H1 (cell line): ENCODE data around the gene ALDH5A1. TPM values are rescaled to one million over a fixed set of nuclear protein-coding genes. Genes with fewer than 3 reads are reported as not detected.

Experiments
- CTCF ChIA-PET: fragments of 300-600 bp; sonication (Branson Sonifier 250); formaldehyde crosslinking; loops from one replicate; lab custom pipeline; 2021; ENCODE audit not compliant: partially characterized antibody; lab: Charles Lee
- POLR2A ChIA-PET: fragments of 300-600 bp; sonication (Branson Sonifier 250); formaldehyde crosslinking; loops from one replicate; lab custom pipeline; 2021; ENCODE audit warnings: inconsistent platforms; ENCODE audit not compliant: partially characterized antibody; lab: Charles Lee
- DNase-seq, 2 experiments: peaks; one replicate each; pipeline versions ENCODE4 v3.0.0 to v3.0.0-alpha.2; 2010 to 2022; ENCODE audit warnings: low spot score in 2 of 2, low read depth in 1 of 2, mixed read lengths in 1 of 2
- FAIRE-seq: peaks from 2 replicates; lab custom pipeline; 2011; peaks lifted over from hg19 to GRCh38; lab: Jason Lieb, UNC
- H2AFZ ChIP-seq: 2 replicates; pipeline ENCODE4 v1.8.1; 2012; ENCODE audit warnings: low read length, inconsistent platforms
- H2AK5ac ChIP-seq: 2 replicates; pipeline ENCODE4 v1.6.1; 2013; ENCODE audit warnings: low read depth, low read length
- H2BK120ac ChIP-seq: replicated peaks from 2 replicates; pipeline ENCODE3; 2013; ENCODE audit warnings: low read depth, low read length, inconsistent platforms
- H2BK12ac ChIP-seq: 2 replicates; pipeline ENCODE4 v1.6.1; 2013; ENCODE audit warnings: low read depth, low read length
- H2BK15ac ChIP-seq: 2 replicates; pipeline ENCODE4 v1.6.1; 2013; ENCODE audit warnings: low read length
- H2BK20ac ChIP-seq: 2 replicates; pipeline ENCODE4 v1.6.1; 2013; ENCODE audit warnings: low read length
- H2BK5ac ChIP-seq: 2 replicates; pipeline ENCODE4 v1.6.1; 2013; ENCODE audit warnings: low read depth, low read length
- H3K14ac ChIP-seq: 2 replicates; pipeline ENCODE4 v1.6.1; 2013; ENCODE audit warnings: inconsistent platforms; ENCODE audit not compliant: insufficient read length
- H3K18ac ChIP-seq: 2 replicates; pipeline ENCODE4 v1.6.1; 2013; ENCODE audit warnings: low read length; ENCODE audit errors: extremely low read depth
- H3K23ac ChIP-seq: 2 replicates; pipeline ENCODE4 v1.6.1; 2013; ENCODE audit warnings: inconsistent platforms; ENCODE audit not compliant: insufficient read length
- H3K23me2 ChIP-seq: 2 replicates; pipeline ENCODE4 v1.6.1; 2013; ENCODE audit warnings: low read depth, low read length
- H3K27ac ChIP-seq: 2 replicates; pipeline ENCODE4 v1.6.1; 2011; ENCODE audit warnings: low read depth, low read length, inconsistent platforms
- H3K27me3 ChIP-seq, 4 experiments: replicated peaks in 1 of 4; 1 replicate in 1 of 4; 2 replicates in 3 of 4; pipeline versions ENCODE4 v1.6.1 to v1.8.1; 2011 to 2013; ENCODE audit warnings: low read length in 3 of 4, mild to moderate bottlenecking in 3 of 4, inconsistent platforms in 2 of 4, mixed read lengths in 2 of 4, moderate library complexity in 1 of 4; ENCODE audit not compliant: control insufficient read depth in 3 of 4, insufficient read depth in 3 of 4; ENCODE audit errors: extremely low read depth in 1 of 4
- H3K36me3 ChIP-seq, 4 experiments: 2 replicates each; pipeline versions ENCODE4 v1.6.1 to v1.8.1; 2011 to 2013; ENCODE audit warnings: mild to moderate bottlenecking in 4 of 4, low read length in 3 of 4, moderate library complexity in 2 of 4, control low read depth in 1 of 4, inconsistent platforms in 1 of 4; ENCODE audit not compliant: insufficient read depth in 4 of 4, control insufficient read depth in 2 of 4
- H3K4ac ChIP-seq: replicated peaks from 2 replicates; pipeline ENCODE3; 2013; ENCODE audit warnings: low read length, low read depth, mixed read lengths, inconsistent platforms; ENCODE audit not compliant: insufficient read length
- H3K4me1 ChIP-seq, 4 experiments: replicated peaks in 1 of 4; 1 replicate in 1 of 4; 2 replicates in 3 of 4; pipeline versions ENCODE4 v1.6.1 to v1.8.1; 2011 to 2013; ENCODE audit warnings: low read length in 3 of 4, inconsistent platforms in 2 of 4, mixed read lengths in 1 of 4; ENCODE audit not compliant: insufficient read depth in 4 of 4, control insufficient read depth in 3 of 4
- H3K4me2 ChIP-seq, 2 experiments: 2 replicates each; pipeline versions ENCODE4 v1.6.1 to v1.8.1; 2011 to 2013; ENCODE audit warnings: low read depth in 2 of 2, low read length in 2 of 2, control low read depth in 1 of 2, inconsistent platforms in 1 of 2, mild to moderate bottlenecking in 1 of 2; ENCODE audit not compliant: insufficient read depth in 1 of 2
- H3K4me3 ChIP-seq, 4 experiments: fragments of 200-600, 300-600 bp in 1 of 4; sonication (generic), shearing (Covaris generic), sonication (Bioruptor Twin) in 1 of 4; 2 replicates each; pipeline versions ENCODE4 v1.5.1 to v1.8.1; 2011 to 2016; ENCODE audit warnings: low read length in 4 of 4, low read depth in 3 of 4, control low read depth in 2 of 4, inconsistent platforms in 2 of 4, mild to moderate bottlenecking in 2 of 4, mixed read lengths in 1 of 4, moderate library complexity in 1 of 4; ENCODE audit not compliant: insufficient read depth in 2 of 4; ENCODE audit errors: extremely low read depth in 1 of 4
- H3K56ac ChIP-seq: replicated peaks from 2 replicates; pipeline ENCODE3; 2013; ENCODE audit warnings: low read depth, mild to moderate bottlenecking, mixed read lengths, low read length, inconsistent platforms; ENCODE audit not compliant: insufficient read length
- H3K79me1 ChIP-seq: 2 replicates; pipeline ENCODE4 v1.6.1; 2013; ENCODE audit warnings: low read depth, low read length, control low read depth
- H3K79me2 ChIP-seq, 2 experiments: 2 replicates each; pipeline versions ENCODE4 v1.6.1 to v1.8.1; 2012 to 2013; ENCODE audit warnings: low read length in 2 of 2, mild to moderate bottlenecking in 2 of 2, inconsistent platforms in 1 of 2; ENCODE audit not compliant: insufficient read depth in 2 of 2, control insufficient read depth in 1 of 2
- H3K9ac ChIP-seq, 4 experiments: replicated peaks in 1 of 4; 1 replicate in 1 of 4; 2 replicates in 3 of 4; pipeline versions ENCODE4 v1.6.1 to v1.8.1; 2011 to 2013; ENCODE audit warnings: low read depth in 3 of 4, low read length in 3 of 4, control low read depth in 2 of 4, mild to moderate bottlenecking in 2 of 4, moderate library complexity in 2 of 4, inconsistent platforms in 1 of 4; ENCODE audit errors: extremely low read depth in 1 of 4
- H3K9me3 ChIP-seq, 2 experiments: 2 replicates each; pipeline versions ENCODE4 v1.6.1 to v1.8.1; 2012 to 2013; ENCODE audit warnings: mild to moderate bottlenecking in 2 of 2, moderate library complexity in 2 of 2, control low read depth in 1 of 2, inconsistent platforms in 1 of 2, low read depth in 1 of 2, low read length in 1 of 2, mixed read lengths in 1 of 2; ENCODE audit not compliant: insufficient read depth in 2 of 2
- H4K20me1 ChIP-seq, 2 experiments: replicated peaks in 1 of 2; 2 replicates each; pipeline versions ENCODE3 to v1.8.1; 2011 to 2013; ENCODE audit warnings: inconsistent platforms in 2 of 2, low read length in 2 of 2, mild to moderate bottlenecking in 1 of 2; ENCODE audit not compliant: insufficient read depth in 2 of 2, control insufficient read depth in 1 of 2
- H4K5ac ChIP-seq: 2 replicates; pipeline ENCODE4 v1.6.1; 2013; ENCODE audit warnings: low read length, low read depth, mixed read lengths, inconsistent platforms; ENCODE audit not compliant: insufficient read length
- H4K8ac ChIP-seq: 2 replicates; pipeline ENCODE4 v1.8.0; 2013; ENCODE audit warnings: mild to moderate bottlenecking, moderate library complexity, low read length, inconsistent platforms; ENCODE audit not compliant: insufficient read depth; ENCODE audit errors: extremely low read depth
- H4K91ac ChIP-seq: replicated peaks from 2 replicates; pipeline ENCODE3; 2013; ENCODE audit warnings: low read length, mixed read lengths, inconsistent platforms; ENCODE audit not compliant: insufficient read length
- CREB1 ChIP-seq: IDR thresholded peaks from 2 replicates; pipeline ENCODE4 v1.6.1; 2012; ENCODE audit warnings: inconsistent platforms
- GABPA ChIP-seq: IDR thresholded peaks from 2 replicates; pipeline ENCODE4 v1.6.1; 2011; ENCODE audit warnings: mild to moderate bottlenecking, low read length, moderate library complexity, borderline replicate concordance; ENCODE audit not compliant: insufficient read depth
- HDAC2 ChIP-seq, 2 experiments: fragments of 300-600 bp in 1 of 2; sonication (generic) in 1 of 2; IDR thresholded peaks; 2 replicates each; pipeline ENCODE4 v1.6.1; 2011 to 2012; ENCODE audit warnings: low read depth in 2 of 2, low read length in 2 of 2, mild to moderate bottlenecking in 2 of 2, moderate library complexity in 2 of 2, borderline replicate concordance in 1 of 2, inconsistent platforms in 1 of 2
- TAF7 ChIP-seq: optimal IDR thresholded peaks from 2 replicates; pipeline ENCODE3; 2011; ENCODE audit warnings: low read depth, mild to moderate bottlenecking, inconsistent platforms, low read length, moderate library complexity, borderline replicate concordance
- WGBS, 2 experiments: shearing (Covaris generic) in 1 of 2; methylation state at CpG; one replicate each; pipeline versions ENCODE4 v1.1.6 to v1.1.7; 2013 to 2015; ENCODE audit warnings: low lambda C conversion rate in 2 of 2, mixed read lengths in 2 of 2, inconsistent platforms in 1 of 2, low coverage in 1 of 2, missing lambda C conversion rate in 1 of 2; ENCODE audit not compliant: insufficient replicate concordance in 2 of 2, insufficient coverage in 1 of 2, insufficient read length in 1 of 2; ENCODE audit errors: extremely low coverage in 1 of 2, missing lambda C conversion rate in 1 of 2; 5-methylcytosine and 5-hydroxymethylcytosine counted together
- polyA plus RNA-seq, 7 experiments: library from polyadenylated mRNA; depleted of rRNA in 3 of 7; stranded (reverse) in 5 of 7; unstranded in 2 of 7; fragments of >200 nt in 5 of 7; fragments of 200-250 nt in 2 of 7; gene quantifications; 1 replicate in 5 of 7; 2 replicates in 1 of 7; 4 replicates in 1 of 7; pipeline versions ENCODE4 v1.2.1 to v1.2.3, GENCODE V29; 2011 to 2013; ENCODE audit warnings: missing spikeins in 2 of 7, mixed read lengths in 2 of 7
- total RNA-seq: library from RNA; stranded (reverse); fragmentation: NEBNext Ultra II Directional; extraction: Animal tissue kit (Norgen Biotek cat#: 25700); gene quantifications from 2 replicates; pipeline ENCODE4 v1.2.1, GENCODE V29; 2021

ALDH5A1 gene
- total and polyA plus RNA-seq, 2 of the 8 experiments (the other 6 are each of a cell fraction or from before 2014, with no cell fraction given) = 1.5 to 2.4 TPM

- TF ChIP-seq HDAC2 (IDR thresholded peaks at IDR 0.05; ENCODE audit: borderline replicate concordance in 1 of 2, low read depth in 2 of 2, low read length in 2 of 2) (no peak), TAF7 (no peak), GABPA (no peak), CREB1 (no peak)
- H3K79me1 ChIP-seq = no peaks in the 10 kb centered on the region
- H3K9me3 ChIP-seq = no peaks in the 10 kb centered on the region
- ChIA-PET POLR2A (interaction anchor here (0.6 to 1.1 kb wide), 3 partner anchors 8 to 33 kb away, joined by 3 read pairs; no protein-coding TSS in a partner anchor), CTCF (interaction anchor here (1.0 to 2.8 kb wide), 5 partner anchors 9 to 45 kb away, joined by 3 to 10 read pairs (median 3); partner anchors contain the start of gene ALDH5A1)
- no peak overlapping the region for H3K56ac ChIP-seq
- H3K4me3 ChIP-seq = no peak overlapping the region
- no peak overlapping the region for H2BK12ac ChIP-seq
- no peak overlapping the region for H3K23ac ChIP-seq
- no peaks in the 10 kb centered on the region for H3K27me3 ChIP-seq
- no peak overlapping the region for H2AFZ ChIP-seq
- H3K23me2 ChIP-seq = no peaks in the 10 kb centered on the region
- WGBS, 2 experiments = 75% methylated on average over 9 of the region's 9 CpGs; no CpG with 5 or more reads in 1 of the 2 experiments
- peaks cover 0 to 4% (median 2%) of the 10 kb centered on the region in 4 experiments; a peak in 2 of 7 replicates for H3K4me1 ChIP-seq
- no peak overlapping the region for H2BK5ac ChIP-seq
- H3K79me2 ChIP-seq = no peaks in the 10 kb centered on the region
- H4K91ac ChIP-seq = no peak overlapping the region
- no peak overlapping the region for H2BK20ac ChIP-seq
- no peak overlapping the region; a peak in 1 of 7 replicates for H3K9ac ChIP-seq
- H4K20me1 ChIP-seq = peaks cover 0 to 2% of the 10 kb centered on the region in 2 experiments
- H3K36me3 ChIP-seq = no peaks in the 10 kb centered on the region
- no peak overlapping the region for H4K8ac ChIP-seq
- H4K5ac ChIP-seq = no peak overlapping the region
- no peak overlapping the region for H3K27ac ChIP-seq
- no peak overlapping the region for H3K4ac ChIP-seq
- no peak overlapping the region for H2AK5ac ChIP-seq
- no peak for DNase-seq
- H3K4me2 ChIP-seq = no peak overlapping the region
- H3K18ac ChIP-seq = no peak overlapping the region
- H2BK15ac ChIP-seq = no peak overlapping the region
- no peak overlapping the region for H3K14ac ChIP-seq
- H2BK120ac ChIP-seq = no peak overlapping the region
- no peak for FAIRE-seq
These were observed 45.8 kb upstream of the ALDH5A1 start for GRCh38 chr6:24448828-24449525.
